Measurements from ENCODE around the gene C17orf75.
A peak's percentile ranks its signal among the peaks of the same experiment; 100 is the strongest.

The C17orf75 gene

DNA sequence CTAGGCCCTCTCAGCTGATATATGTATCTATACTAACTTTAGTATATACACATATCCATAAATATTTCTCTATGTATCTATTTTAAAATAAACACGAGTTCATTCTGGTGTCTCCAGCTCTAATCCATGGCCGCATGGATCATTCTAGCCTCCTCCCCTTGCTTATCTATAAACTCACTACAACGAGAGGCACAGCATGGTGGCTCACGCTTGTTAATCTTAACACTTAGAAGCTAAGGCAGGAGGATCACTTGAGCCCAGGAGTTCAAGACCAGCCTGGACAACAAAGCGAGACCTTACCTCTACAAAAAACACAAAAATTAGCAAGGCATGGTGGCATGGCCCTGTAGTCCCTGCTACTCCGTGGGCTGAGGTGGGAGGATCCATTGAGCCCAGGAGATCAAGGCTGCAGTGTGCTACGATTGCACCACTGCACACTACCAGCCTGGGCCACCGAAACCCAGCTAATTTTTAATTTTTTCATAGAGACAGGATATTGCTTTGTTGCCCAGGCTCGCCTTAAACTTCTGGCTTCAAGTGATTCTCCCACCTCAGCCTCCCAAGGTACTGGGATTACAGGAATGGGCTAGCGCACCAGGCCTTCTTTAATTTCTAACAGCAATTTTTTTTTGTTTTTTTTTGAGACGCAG, 4.1 kb upstream of the C17orf75 start:
- no peaks in the 10 kb centered on the region for H3K9me3 ChIP-seq (ENCODE audit: low read length)
- H3K9me2 ChIP-seq (ENCODE audit: low read depth, low read length) = no peaks in the 10 kb centered on the region
- TF ChIP-seq EZH2 (IDR thresholded peaks at IDR 0.05; ENCODE audit: borderline replicate concordance, low read length) (no peak), CTCF (IDR thresholded peaks at IDR 0.05; ENCODE audit: low read length) (no peak)
- no peaks in the 10 kb centered on the region for H3F3A ChIP-seq (ENCODE audit: insufficient read depth, low read length)
- peaks cover 11% of the 10 kb centered on the region for H3K79me2 ChIP-seq (ENCODE audit: insufficient read depth, low read length)
- H4K20me1 ChIP-seq (ENCODE audit: insufficient read depth, low read length) = no peaks in the 10 kb centered on the region
- no peak overlapping the region for H3K4me3 ChIP-seq (ENCODE audit: low read depth, low read length, poor library complexity, severe bottlenecking)
- no peak overlapping the region for H3K9ac ChIP-seq (ENCODE audit: low read length)
- no peak overlapping the region for H3K4me2 ChIP-seq (ENCODE audit: low read length)
- H3K27ac ChIP-seq (ENCODE audit: low read depth, low read length, poor library complexity, severe bottlenecking) = no peak overlapping the region
- peaks cover 23% of the 10 kb centered on the region for H3K4me1 ChIP-seq (ENCODE audit: insufficient read depth, low read length, severe bottlenecking)
- H2AFZ ChIP-seq (ENCODE audit: low read length) = no peak overlapping the region
- H3K27me3 ChIP-seq (ENCODE audit: insufficient read depth, low read length) = no peaks in the 10 kb centered on the region
- peaks cover 1% of the 10 kb centered on the region; the same call in 1 of the 2 replicates for H3K36me3 ChIP-seq (ENCODE audit: insufficient read depth, low read length)

DNA sequence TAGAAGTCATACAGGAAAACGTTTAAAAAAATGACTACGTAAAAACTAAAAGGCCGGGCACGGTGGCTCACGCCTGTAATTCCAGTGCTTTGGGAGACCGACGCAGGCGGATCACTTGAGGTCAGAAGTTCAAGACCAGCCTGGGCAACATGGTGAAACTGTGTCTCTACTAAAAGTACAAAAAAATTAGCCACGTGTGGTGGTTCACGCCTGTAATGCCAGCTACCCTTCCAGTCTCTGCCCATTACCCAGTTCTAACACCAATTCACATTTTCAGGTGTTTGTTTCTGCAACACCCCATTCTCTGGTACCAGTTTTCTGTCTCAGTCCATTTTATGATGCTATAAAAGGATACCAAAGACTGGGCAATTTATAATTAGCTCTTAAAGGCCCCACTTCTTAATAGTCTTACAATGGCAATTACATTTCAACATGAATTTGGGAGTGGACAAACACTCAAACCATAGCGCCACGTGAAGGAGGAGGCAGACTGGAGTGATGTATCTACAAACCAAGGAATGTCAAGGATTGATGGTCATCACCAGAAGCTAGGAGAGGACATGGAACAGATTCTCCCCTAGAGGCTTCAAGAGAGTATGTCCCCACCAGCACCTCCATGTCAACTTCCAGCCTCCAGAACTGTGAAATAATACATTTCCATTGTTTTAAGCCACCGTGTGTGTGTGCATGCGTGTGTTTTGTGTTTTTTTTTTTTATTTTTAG, 791 bp upstream of the C17orf75 start:
- TF ChIP-seq CTCF (IDR thresholded peaks at IDR 0.05; ENCODE audit: low read length) = no peak
- no peak for TF ChIP-seq EZH2 (IDR thresholded peaks at IDR 0.05; ENCODE audit: borderline replicate concordance, low read length)
- no peaks in the 10 kb centered on the region for H3K27me3 ChIP-seq (ENCODE audit: insufficient read depth, low read length)
- H2AFZ ChIP-seq (ENCODE audit: low read length) = peak overlapping the region; percentile 99
- H3K4me3 ChIP-seq (ENCODE audit: low read depth, low read length, poor library complexity, severe bottlenecking) = peak overlapping the region; percentile 67
- no peak overlapping the region for H3K27ac ChIP-seq (ENCODE audit: low read depth, low read length, poor library complexity, severe bottlenecking)
- H3K9ac ChIP-seq (ENCODE audit: low read length) = peak overlapping the region; percentile 72; the same call in 1 of the 2 replicates
- no peaks in the 10 kb centered on the region for H3F3A ChIP-seq (ENCODE audit: insufficient read depth, low read length)
- no peaks in the 10 kb centered on the region for H4K20me1 ChIP-seq (ENCODE audit: insufficient read depth, low read length)
- no peaks in the 10 kb centered on the region for H3K79me2 ChIP-seq (ENCODE audit: insufficient read depth, low read length)
- H3K9me3 ChIP-seq (ENCODE audit: low read length) = no peaks in the 10 kb centered on the region
- H3K36me3 ChIP-seq (ENCODE audit: insufficient read depth, low read length) = peaks cover 16% of the 10 kb centered on the region
- no peaks in the 10 kb centered on the region for H3K9me2 ChIP-seq (ENCODE audit: low read depth, low read length)
- peak overlapping the region; percentile 73 for H3K4me2 ChIP-seq (ENCODE audit: low read length)
- peaks cover 16% of the 10 kb centered on the region for H3K4me1 ChIP-seq (ENCODE audit: insufficient read depth, low read length, severe bottlenecking)

- H2AFZ ChIP-seq (ENCODE audit: low read length) = no peak overlapping the region
- peak overlapping the region; percentile 67 for H3K4me3 ChIP-seq (ENCODE audit: low read depth, low read length, poor library complexity, severe bottlenecking)
- no peaks in the 10 kb centered on the region for H3K27me3 ChIP-seq (ENCODE audit: insufficient read depth, low read length)
- H3K9me2 ChIP-seq (ENCODE audit: low read depth, low read length) = no peaks in the 10 kb centered on the region
- peaks cover 30% of the 10 kb centered on the region for H3K36me3 ChIP-seq (ENCODE audit: insufficient read depth, low read length)
- H4K20me1 ChIP-seq (ENCODE audit: insufficient read depth, low read length) = no peaks in the 10 kb centered on the region
- peaks cover 16% of the 10 kb centered on the region for H3K4me1 ChIP-seq (ENCODE audit: insufficient read depth, low read length, severe bottlenecking)
- H3K4me2 ChIP-seq (ENCODE audit: low read length) = peak overlapping the region; percentile 80
- peak; percentile 44; the same call in 1 of the 2 replicates for TF ChIP-seq CTCF (IDR thresholded peaks at IDR 0.05; ENCODE audit: low read length)
- no peak for TF ChIP-seq EZH2 (IDR thresholded peaks at IDR 0.05; ENCODE audit: borderline replicate concordance, low read length)
- H3K9ac ChIP-seq (ENCODE audit: low read length) = peak overlapping the region; percentile 72
- H3K9me3 ChIP-seq (ENCODE audit: low read length) = no peaks in the 10 kb centered on the region
- no peaks in the 10 kb centered on the region for H3K79me2 ChIP-seq (ENCODE audit: insufficient read depth, low read length)
- H3K27ac ChIP-seq (ENCODE audit: low read depth, low read length, poor library complexity, severe bottlenecking) = peak overlapping the region; percentile 49
- no peaks in the 10 kb centered on the region for H3F3A ChIP-seq (ENCODE audit: insufficient read depth, low read length)
Measured at GRCh38 chr17:32341141-32341856, 674 bp downstream of the C17orf75 start.
